GM10266 (cell line): ENCODE data around the gene ST7L.

Source experiments
- DNase-seq: peaks from one replicate; pipeline ENCODE4 v3.0.0; 2012; ENCODE audit errors: extremely low spot score
- CTCF ChIP-seq: IDR thresholded peaks from 2 replicates; pipeline ENCODE4 v1.5.1; 2012; ENCODE audit warnings: mild to moderate bottlenecking, low read depth; ENCODE audit not compliant: control insufficient read depth, insufficient read depth; ENCODE audit errors: missing control alignments

The ST7L gene

GRCh38 chr1:112524986-112525385 is 94.0 kb downstream of the ST7L start:
- TF ChIP-seq CTCF: no peak
- no peak for DNase-seq

GRCh38 chr1:112524251-112524650 is 94.7 kb downstream of the ST7L start:
- no peak for TF ChIP-seq CTCF
- no peak for DNase-seq

GRCh38 chr1:112522621-112523020 is 96.3 kb downstream of the ST7L start:
- no peak for TF ChIP-seq CTCF
- no peak for DNase-seq

- no peak for TF ChIP-seq CTCF
- DNase-seq: no peak
Observed at GRCh38 chr1:112520166-112520565, 98.8 kb downstream of the ST7L start.

GRCh38 chr1:112518186-112518585 is 100.8 kb downstream of the ST7L start:
- TF ChIP-seq CTCF: no peak
- no peak for DNase-seq

GRCh38 chr1:112517646-112518045 is 101.3 kb downstream of the ST7L start:
- no peak for DNase-seq
- TF ChIP-seq CTCF: no peak

- DNase-seq: no peak
- TF ChIP-seq CTCF: no peak
Observed at GRCh38 chr1:112517231-112517630, 101.7 kb downstream of the ST7L start.
